ENCODE measurements around the gene ATXN1L.
"Not testable (repeated sequence)": the region's sequence is repeated elsewhere in the genome, so short reads cannot be mapped to it uniquely, and the experiment has no call there.

The ATXN1L gene

DNA sequence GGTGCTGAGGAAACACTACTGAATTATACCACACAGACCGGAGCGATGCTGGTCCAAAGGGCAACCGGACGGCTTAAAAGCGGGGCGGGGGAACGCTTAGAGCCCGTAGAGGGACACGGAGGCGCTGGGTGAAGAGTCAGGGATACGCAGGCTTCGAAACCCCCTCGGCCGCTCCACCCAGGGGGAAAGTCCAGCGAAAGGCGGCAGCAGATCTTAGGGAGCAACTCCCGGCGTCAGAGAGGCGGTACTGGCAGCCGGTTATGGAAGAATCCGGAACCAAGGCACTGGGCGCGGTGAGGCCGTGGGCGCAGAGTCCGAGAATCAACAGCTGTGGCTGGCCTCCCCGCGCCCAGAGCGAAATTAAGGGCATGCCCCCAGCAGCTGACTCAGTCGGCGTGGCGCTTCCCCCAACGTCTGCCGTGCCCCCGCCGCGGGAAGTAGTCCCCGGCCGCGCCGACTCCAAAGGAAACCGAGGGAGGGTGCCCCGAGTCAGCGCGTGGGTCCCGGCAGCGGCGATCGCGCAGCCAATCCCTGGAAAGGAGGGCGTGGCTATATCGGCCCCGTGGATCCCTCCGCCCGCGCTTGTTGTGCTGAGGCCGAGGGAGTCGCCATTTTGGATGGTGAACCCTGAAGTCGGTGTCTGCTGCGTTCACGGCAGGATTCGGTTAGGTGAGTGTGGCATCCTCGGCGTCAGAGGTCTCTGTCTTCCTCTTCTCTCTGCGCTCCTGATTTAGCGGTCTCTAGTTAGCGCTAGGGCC is 49.3 kb downstream of the ATXN1L start, which contains the start of gene IST1:
Gene IST1, plus strand, starts transcription at position 611 of the 758 bp plus-strand sequence. CDS start 20,110 bp downstream, outside the sequence.
- DNase-seq: peak; percentile 98

DNA sequence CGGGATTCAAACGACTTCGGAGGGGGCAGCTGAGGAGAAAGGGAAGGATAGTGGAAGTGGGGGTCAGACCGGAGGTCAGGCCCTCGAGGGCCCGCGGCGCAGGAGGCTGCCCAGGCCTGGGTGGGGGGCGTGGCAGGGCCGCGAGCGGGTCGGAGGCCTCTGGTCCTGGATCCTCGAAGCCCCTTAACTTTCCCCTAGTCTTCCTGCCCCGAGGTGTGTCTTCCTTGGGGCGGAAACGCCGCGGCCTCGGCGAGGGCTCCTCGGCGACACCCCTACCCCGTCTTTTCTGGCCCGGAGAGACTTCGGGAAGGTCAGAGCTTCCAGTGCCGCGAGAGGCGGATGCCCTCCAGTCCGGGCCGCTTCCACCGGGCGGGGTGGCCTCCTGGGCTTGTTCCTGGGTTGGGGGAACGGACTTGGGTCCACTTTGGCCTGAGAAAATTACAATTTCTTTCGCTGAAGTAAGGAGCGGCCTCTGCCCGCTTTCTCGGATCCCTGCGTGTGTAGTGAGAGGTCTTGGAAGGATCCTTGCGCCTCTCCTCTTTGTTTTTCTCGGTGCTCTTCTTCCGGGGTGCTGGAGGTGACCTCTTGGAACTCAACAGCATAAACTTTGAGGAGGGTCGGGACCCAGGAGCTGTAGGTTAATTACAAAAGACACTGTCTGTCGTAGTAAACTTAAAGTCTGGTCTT is 50.0 kb downstream of the ATXN1L start:
- peak; percentile 53 for DNase-seq

DNA sequence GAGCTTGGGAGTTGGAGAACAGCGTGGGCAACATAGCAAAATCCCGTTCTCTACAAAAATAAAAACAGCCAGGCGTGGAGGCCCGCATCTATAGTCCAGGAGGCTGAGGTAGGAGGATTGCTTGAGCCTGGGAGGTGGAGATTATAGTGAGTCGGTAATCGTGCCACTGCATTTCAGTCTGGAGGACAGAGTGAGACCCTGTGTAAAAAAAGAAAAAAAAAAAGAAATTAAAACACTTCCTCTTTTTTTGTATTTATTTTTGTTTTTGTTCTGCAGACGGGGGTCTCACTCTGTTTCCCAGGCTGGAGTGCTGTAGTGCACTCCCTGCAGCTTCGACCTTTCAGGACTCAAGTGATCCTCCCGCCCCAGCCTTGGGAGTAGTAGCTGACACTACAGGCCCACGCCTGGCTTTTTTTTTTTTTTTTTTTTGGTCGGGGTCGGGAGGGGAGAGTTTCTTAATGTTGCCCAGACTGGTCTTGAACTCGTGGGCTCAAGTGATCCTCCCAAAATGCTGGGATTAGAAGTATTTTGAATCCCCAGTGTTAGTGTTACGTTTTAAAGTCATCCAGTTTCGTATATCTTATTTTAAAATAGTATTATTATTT is 51.1 kb downstream of the ATXN1L start:
- no peak for DNase-seq

DNA sequence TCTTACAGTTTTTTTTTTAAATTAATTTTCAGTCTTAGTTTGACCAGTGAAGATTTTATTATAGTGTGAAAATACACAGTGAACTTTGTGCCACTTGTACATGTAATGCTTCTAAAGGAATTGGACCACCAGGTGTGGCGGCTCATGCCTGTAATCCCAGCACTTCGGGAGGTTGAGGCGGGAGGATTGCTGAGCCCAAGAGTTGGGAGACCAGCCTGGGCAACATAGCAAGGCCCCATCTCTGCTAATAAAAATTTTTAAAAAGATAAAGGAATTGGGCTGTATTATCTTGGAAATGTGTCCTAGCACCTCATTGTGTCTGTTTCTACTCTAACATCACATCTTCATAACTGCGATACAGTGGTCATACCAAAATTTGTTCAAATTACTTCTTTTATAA is 53.4 kb downstream of the ATXN1L start:
- DNase-seq: no peak

DNA sequence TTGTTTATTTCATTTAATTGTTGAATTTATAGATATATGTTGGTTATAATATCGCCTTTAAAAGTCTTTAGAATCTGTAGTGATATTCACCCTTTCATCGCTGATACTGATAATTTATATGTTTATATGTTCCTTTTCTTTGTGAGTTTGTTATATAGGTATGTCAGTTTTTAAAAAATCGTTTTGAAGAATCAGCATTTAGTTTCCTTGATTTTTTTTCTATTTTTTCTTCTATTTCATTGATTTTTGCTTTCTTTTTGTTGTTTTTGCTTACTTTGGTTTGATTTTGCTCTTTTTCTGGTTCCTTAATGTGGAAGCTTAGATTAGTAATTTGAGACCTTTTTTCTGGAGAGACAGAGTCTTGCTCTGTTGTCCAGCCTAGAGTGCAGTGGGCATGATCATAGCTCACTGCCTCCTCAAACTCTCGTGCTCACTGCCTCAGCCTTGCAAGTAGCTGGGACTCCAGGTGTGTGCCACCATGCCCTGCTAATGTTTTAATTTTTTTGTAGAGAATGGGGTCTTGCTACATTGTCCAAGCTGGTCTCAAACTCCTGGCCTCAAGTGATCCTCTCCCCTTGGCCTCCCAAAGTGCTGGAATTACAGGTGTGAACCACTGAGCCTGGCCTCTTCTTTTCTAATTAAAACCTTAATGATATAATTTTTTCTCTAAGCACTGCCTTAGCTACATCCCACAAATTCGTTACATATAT is 57.0 kb downstream of the ATXN1L start:
- DNase-seq: no peak

DNA sequence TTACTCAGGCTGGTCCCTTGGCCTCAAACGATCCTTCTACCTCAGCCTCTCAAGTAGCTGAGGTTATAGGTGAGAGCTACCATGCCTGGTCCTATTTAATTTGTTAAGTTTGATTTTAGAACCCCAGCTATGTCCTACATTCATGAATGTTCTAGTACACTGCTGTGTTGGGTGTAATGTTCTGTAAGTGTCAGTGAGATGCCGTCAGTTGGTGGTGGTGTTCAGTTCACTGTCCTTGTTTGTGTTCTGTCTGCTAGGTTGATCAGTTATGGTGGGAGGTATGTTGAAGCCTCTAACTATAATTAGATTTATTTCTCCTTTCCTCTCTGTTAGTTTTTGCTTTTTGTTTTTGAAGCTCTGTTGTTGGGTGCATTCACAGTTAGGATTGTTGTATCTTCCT is 57.8 kb downstream of the ATXN1L start:
- no peak for DNase-seq

DNA sequence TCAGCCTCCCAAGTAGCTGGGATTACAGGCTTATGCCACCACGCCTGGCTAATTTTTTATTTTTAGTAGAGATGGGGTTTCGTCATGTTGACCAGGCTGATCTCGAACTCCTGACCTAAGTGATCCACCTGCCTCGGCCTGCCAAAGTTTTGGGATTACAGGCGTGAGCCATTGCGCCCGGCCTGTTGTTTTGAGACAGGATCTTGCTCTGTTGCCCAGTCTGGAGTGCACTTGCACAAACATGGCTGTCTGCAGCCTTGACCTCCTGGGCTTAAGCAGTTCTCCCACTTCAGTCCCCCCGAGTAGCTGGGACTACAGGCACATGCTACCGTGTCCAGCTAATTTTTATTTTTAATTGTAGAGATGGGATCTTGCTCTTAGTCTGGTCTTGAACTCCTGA is 58.5 kb downstream of the ATXN1L start:
- no peak for DNase-seq

DNA sequence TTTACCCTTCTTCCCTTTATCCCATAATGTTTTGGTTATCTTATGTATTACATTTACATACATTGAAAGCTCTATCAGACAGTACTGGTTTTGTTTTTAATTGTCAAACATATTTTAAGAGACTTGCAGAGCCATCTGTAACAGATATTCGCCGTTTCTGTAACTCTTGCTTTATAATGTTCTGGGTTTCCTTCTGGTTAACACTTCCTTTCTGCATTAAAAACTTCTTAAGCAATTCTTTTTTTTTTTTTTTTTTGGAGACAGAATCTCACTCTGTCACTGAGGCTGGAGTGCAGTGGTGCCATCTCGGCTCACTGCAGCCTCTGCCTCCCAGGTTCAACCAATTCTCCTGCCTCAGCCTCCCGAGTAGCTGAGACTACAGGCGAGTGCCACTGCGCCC is 60.0 kb downstream of the ATXN1L start:
- not testable (repeated sequence) for DNase-seq
